ENCODE measurements around the gene PPP2R2C.

DNA sequence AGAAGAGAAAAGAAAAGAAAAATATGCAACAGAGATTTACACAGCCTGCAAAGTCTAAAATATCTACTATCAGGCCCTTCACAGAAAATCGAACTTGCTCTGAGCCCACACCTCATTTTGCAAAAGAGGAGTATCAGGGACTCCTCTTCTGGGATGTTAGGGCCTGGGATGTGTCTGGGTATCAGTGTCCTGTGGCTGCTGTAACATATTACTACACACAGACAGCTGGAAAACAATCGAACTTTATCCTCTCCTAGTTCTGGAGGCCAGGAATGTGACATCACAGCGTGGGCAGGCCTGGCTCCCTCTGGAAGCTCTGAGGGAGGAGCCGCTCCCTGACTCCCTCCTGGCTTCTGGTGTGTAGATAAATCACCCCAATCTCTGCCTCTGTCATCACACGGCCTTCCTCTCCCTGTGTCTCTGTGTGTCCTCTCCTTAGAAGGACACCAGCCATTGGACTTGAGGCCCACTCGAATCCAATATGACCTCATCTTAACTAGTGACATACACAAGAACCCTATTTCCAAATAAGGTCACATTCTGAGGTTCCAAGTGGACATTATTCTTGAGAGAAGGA lies 52.9 kb downstream of the PPP2R2C start:
- no peak for TF ChIP-seq POLR2A (IDR thresholded peaks at IDR 0.05)
- TF ChIP-seq, protein P1, sequence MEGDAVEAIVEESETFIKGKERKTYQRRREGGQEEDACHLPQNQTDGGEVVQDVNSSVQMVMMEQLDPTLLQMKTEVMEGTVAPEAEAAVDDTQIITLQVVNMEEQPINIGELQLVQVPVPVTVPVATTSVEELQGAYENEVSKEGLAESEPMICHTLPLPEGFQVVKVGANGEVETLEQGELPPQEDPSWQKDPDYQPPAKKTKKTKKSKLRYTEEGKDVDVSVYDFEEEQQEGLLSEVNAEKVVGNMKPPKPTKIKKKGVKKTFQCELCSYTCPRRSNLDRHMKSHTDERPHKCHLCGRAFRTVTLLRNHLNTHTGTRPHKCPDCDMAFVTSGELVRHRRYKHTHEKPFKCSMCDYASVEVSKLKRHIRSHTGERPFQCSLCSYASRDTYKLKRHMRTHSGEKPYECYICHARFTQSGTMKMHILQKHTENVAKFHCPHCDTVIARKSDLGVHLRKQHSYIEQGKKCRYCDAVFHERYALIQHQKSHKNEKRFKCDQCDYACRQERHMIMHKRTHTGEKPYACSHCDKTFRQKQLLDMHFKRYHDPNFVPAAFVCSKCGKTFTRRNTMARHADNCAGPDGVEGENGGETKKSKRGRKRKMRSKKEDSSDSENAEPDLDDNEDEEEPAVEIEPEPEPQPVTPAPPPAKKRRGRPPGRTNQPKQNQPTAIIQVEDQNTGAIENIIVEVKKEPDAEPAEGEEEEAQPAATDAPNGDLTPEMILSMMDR (IDR thresholded peaks at IDR 0.05), result no peak

Data from body of pancreas (tissue), 4 donors.